KMS-11 (cell line): ENCODE measurements around the gene ATG13.

Experiments
- H2AFZ ChIP-seq: fragments of 200-600 bp; sonication (generic); 2 replicates; pipeline ENCODE4 v1.6.1; 2016; ENCODE audit warnings: antibody characterized with exemption, mixed run types, low read depth
- H3K27ac ChIP-seq: fragments of 200-600 bp; sonication (generic); 2 replicates; pipeline ENCODE4 v1.6.1; 2016; ENCODE audit warnings: mild to moderate bottlenecking, mixed run types
- H3K27me3 ChIP-seq: fragments of 200-600 bp; sonication (generic); 2 replicates; pipeline ENCODE4 v1.6.1; 2017; ENCODE audit warnings: mild to moderate bottlenecking, low read depth, mixed run types, moderate library complexity; ENCODE audit not compliant: insufficient read depth
- H3K36me3 ChIP-seq: fragments of 200-600 bp; sonication (generic); 2 replicates; pipeline ENCODE4 v1.6.1; 2017; ENCODE audit warnings: mild to moderate bottlenecking, mixed run types; ENCODE audit not compliant: insufficient read depth
- H3K4me1 ChIP-seq: fragments of 200-600 bp; sonication (generic); 2 replicates; pipeline ENCODE4 v1.6.1; 2016; ENCODE audit warnings: mild to moderate bottlenecking, low read depth, mixed run types; ENCODE audit not compliant: poor library complexity, severe bottlenecking
- H3K4me2 ChIP-seq: fragments of 200-600 bp; sonication (generic); 2 replicates; pipeline ENCODE4 v1.7.0; 2016; ENCODE audit warnings: mild to moderate bottlenecking, mixed run types
- H3K4me3 ChIP-seq: fragments of 200-600 bp; sonication (generic); IDR thresholded peaks from 2 replicates; pipeline ENCODE4 v1.6.1; 2017; ENCODE audit warnings: low read depth, low read length, mixed read lengths; ENCODE audit not compliant: insufficient read depth
- H3K79me2 ChIP-seq: fragments of 200-600 bp; sonication (generic); 2 replicates; pipeline ENCODE4 v1.6.1; 2016; ENCODE audit warnings: low read depth, mixed run types; ENCODE audit not compliant: insufficient read depth
- H3K9ac ChIP-seq: fragments of 200-600 bp; sonication (generic); 2 replicates; pipeline ENCODE4 v1.6.1; 2016; ENCODE audit warnings: mild to moderate bottlenecking, mixed run types
- H4K20me1 ChIP-seq: fragments of 200-600 bp; sonication (generic); 2 replicates; pipeline ENCODE4 v1.6.1; 2016; ENCODE audit warnings: mild to moderate bottlenecking, mixed run types; ENCODE audit not compliant: insufficient read depth
- TF ChIP-seq, protein P1 (sequence below): fragments of 200-600 bp; sonication (generic); conservative IDR thresholded peaks from 2 replicates; pipeline ENCODE4 v1.6.1; 2017; ENCODE audit warnings: low read depth, mild to moderate bottlenecking, antibody characterized with exemption, low read length, moderate library complexity, mixed read lengths

Gene ATG13

DNA sequence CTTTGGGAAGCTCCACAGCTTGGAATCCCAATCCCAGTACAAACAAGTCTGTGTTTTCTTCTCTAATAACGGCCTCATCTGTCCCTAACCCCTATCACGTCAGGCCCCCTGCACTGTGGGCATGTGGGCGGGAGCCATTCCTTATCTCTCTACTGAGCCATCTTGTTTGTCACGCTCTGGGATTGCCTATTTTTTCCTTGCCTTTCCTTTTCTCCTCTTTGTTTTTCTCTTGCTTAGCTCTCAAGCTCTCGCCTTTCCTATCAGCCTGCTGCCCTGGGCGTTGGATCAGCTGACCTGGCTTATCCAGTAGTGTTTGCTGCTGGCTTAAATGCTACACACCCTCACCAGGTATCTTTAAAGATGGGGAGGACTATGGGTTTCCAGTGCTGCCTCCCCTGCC is 47.3 kb downstream of the ATG13 start:
- no peaks in the 10 kb centered on the region for H3K79me2 ChIP-seq
- no peaks in the 10 kb centered on the region for H3K27me3 ChIP-seq
- H3K4me2 ChIP-seq: no peak overlapping the region
- no peak overlapping the region for H3K9ac ChIP-seq
- no peak overlapping the region for H3K4me3 ChIP-seq
- H3K4me1 ChIP-seq: peaks cover 80% of the 10 kb centered on the region
- no peaks in the 10 kb centered on the region for H3K36me3 ChIP-seq
- no peak overlapping the region for H3K27ac ChIP-seq
- no peak overlapping the region for H2AFZ ChIP-seq
- TF ChIP-seq, protein P1, sequence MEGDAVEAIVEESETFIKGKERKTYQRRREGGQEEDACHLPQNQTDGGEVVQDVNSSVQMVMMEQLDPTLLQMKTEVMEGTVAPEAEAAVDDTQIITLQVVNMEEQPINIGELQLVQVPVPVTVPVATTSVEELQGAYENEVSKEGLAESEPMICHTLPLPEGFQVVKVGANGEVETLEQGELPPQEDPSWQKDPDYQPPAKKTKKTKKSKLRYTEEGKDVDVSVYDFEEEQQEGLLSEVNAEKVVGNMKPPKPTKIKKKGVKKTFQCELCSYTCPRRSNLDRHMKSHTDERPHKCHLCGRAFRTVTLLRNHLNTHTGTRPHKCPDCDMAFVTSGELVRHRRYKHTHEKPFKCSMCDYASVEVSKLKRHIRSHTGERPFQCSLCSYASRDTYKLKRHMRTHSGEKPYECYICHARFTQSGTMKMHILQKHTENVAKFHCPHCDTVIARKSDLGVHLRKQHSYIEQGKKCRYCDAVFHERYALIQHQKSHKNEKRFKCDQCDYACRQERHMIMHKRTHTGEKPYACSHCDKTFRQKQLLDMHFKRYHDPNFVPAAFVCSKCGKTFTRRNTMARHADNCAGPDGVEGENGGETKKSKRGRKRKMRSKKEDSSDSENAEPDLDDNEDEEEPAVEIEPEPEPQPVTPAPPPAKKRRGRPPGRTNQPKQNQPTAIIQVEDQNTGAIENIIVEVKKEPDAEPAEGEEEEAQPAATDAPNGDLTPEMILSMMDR: no peak
- no peaks in the 10 kb centered on the region for H4K20me1 ChIP-seq

DNA sequence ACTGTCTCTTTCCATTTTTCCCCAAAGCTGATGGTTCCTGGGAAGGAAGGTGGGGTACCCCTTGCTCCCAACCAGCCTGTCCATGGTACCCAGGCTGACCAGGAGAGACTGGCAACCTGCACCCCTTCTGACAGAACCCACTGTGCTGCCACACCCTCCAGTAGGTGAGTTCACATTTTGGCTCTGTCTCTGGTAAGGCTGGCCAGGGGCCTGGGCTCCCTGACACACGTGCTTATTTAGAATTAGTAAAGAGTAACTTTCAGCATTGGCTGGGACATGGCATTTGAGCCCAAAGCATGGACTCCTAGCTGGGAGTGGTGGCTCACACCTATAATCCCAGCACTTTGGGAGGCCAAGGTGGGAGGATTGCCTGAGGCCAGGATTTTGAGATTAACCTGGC is 48.0 kb downstream of the ATG13 start:
- Histone ChIP-seq H3K27ac (peak overlapping the region; percentile 74; the same call in 1 of the 2 replicates), H4K20me1 (no peaks in the 10 kb centered on the region), H3K79me2 (no peaks in the 10 kb centered on the region), H3K4me3 (no peak overlapping the region), H3K27me3 (no peaks in the 10 kb centered on the region), H3K36me3 (no peaks in the 10 kb centered on the region), H3K4me1 (peaks cover 80% of the 10 kb centered on the region), H3K9ac (no peak overlapping the region), H3K4me2 (no peak overlapping the region), H2AFZ (no peak overlapping the region)
- TF ChIP-seq, protein P1: no peak

DNA sequence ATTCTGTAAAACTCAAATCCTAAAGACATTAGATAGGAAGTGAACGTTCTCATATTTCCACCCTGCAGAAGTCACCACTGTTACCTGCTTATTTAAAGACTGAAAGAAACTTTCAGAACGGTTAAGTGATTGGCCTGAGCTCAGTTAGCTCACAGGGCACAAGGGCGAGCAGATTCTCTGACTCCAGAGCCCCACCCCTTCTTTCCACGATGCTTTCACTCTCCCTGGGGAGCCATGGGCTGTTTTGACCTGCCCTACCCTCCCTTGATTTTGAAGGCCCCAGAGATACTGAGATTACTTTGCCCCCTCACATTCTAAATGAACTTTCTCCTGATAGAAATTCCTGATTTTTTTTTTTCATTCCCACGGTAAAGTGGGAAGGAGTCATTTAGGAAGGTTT is 49.2 kb downstream of the ATG13 start:
- Histone ChIP-seq H4K20me1 (no peaks in the 10 kb centered on the region), H3K4me3 (no peak overlapping the region), H3K4me1 (peaks cover 82% of the 10 kb centered on the region), H3K36me3 (no peaks in the 10 kb centered on the region), H2AFZ (peak overlapping the region; percentile 1; the same call in 1 of the 2 replicates), H3K27ac (peak overlapping the region; percentile 74), H3K79me2 (no peaks in the 10 kb centered on the region), H3K9ac (peak overlapping the region; percentile 6; the same call in 1 of the 2 replicates), H3K27me3 (no peaks in the 10 kb centered on the region), H3K4me2 (peak overlapping the region; percentile 67)
- TF ChIP-seq, protein P1: no peak

DNA sequence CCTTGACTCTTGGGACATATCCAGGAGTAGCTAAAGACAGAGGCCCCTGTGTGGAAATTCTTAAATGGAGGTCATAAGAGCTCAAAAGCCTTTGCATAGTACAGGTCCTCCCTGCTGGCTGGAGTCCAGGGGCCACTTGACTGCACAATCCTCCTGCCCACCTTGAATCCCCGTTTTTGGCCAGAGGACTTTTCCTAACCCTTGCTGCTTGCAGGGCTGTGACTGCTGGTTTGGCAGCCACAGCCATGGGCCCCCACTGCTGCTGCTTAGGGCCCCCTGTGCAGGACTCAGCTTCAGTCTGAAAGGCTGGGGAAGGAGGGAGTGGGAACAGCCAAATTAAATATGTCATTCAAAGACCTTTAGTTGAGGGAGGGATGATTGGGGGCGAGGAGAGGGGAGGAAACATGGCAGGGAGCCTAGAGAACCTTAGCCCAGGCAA is 49.7 kb downstream of the ATG13 start:
- peak overlapping the region; percentile 67 for H3K4me2 ChIP-seq
- TF ChIP-seq, protein P1: no peak
- no peak overlapping the region for H3K4me3 ChIP-seq
- no peaks in the 10 kb centered on the region for H3K36me3 ChIP-seq
- H3K4me1 ChIP-seq: peaks cover 82% of the 10 kb centered on the region
- H3K27me3 ChIP-seq: no peaks in the 10 kb centered on the region
- peak overlapping the region; percentile 74 for H3K27ac ChIP-seq
- H2AFZ ChIP-seq: no peak overlapping the region
- no peaks in the 10 kb centered on the region for H4K20me1 ChIP-seq
- H3K79me2 ChIP-seq: no peaks in the 10 kb centered on the region
- H3K9ac ChIP-seq: peak overlapping the region; percentile 6; the same call in 1 of the 2 replicates
